OCI-LY1 (cell line): ENCODE results near the gene C5orf22.

Source experiments
- EZH2 ChIP-seq: fragments of 200-600 bp; sonication (generic), shearing (Covaris generic); IDR thresholded peaks from 2 replicates; pipeline ENCODE4 v1.8.0; 2017; ENCODE audit warnings: borderline replicate concordance, mixed run types, mild to moderate bottlenecking, antibody characterized with exemption, low read length, moderate library complexity, mixed read lengths
- TF ChIP-seq, protein P1 (sequence below): fragments of 200-600 bp; sonication (generic), shearing (Covaris generic); IDR thresholded peaks from 2 replicates; pipeline ENCODE4 v1.5.1; 2017; ENCODE audit warnings: mild to moderate bottlenecking, antibody characterized with exemption, low read length, moderate library complexity, mixed read lengths

DNA sequence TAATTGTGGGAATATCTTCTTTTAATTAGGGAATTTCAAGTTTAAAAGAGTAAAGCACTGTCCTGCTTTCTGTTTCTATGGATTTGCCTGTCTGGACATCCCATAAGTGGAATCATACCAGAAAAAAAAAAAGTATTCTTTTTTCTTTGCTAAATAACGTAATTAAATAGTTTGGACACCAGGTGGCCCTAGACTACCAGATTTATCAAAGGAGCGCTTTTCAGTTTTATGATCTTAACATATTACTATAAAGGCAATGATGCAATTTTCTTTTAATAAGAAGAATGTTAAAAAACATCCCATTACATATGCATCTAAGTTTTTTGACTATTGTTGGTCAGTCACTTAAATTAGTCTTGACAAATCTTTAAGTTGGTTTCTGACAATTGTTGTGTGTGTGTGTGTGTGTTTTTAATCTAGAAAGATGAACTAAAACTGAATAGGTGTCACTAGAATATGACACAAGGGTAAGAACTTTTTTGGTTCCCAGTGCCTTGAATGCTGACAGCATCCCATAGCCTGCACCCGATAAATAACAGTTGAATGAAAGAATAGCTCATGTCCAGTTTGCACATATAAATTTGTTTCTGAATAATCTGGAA lies 49.5 kb downstream of the C5orf22 start:
- TF ChIP-seq, protein P1, sequence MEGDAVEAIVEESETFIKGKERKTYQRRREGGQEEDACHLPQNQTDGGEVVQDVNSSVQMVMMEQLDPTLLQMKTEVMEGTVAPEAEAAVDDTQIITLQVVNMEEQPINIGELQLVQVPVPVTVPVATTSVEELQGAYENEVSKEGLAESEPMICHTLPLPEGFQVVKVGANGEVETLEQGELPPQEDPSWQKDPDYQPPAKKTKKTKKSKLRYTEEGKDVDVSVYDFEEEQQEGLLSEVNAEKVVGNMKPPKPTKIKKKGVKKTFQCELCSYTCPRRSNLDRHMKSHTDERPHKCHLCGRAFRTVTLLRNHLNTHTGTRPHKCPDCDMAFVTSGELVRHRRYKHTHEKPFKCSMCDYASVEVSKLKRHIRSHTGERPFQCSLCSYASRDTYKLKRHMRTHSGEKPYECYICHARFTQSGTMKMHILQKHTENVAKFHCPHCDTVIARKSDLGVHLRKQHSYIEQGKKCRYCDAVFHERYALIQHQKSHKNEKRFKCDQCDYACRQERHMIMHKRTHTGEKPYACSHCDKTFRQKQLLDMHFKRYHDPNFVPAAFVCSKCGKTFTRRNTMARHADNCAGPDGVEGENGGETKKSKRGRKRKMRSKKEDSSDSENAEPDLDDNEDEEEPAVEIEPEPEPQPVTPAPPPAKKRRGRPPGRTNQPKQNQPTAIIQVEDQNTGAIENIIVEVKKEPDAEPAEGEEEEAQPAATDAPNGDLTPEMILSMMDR: peak; percentile 64
- TF ChIP-seq EZH2: no peak
